HEK293 (cell line): ENCODE data around the gene ARID3A.

Source experiments
- EGR2 ChIP-seq: fragments of 450-650 bp; formaldehyde crosslinking; IDR thresholded peaks from 2 replicates; pipeline ENCODE4 v1.5.1; 2016; ENCODE audit warnings: low read depth, missing biosample characterization, missing genetic modification characterization
- KLF17 ChIP-seq: fragments of 450-650 bp; formaldehyde crosslinking; IDR thresholded peaks from 2 replicates; pipeline ENCODE4 v1.5.1; 2016; ENCODE audit warnings: missing biosample characterization, missing genetic modification characterization
- KLF8 ChIP-seq: fragments of 450-650 bp; formaldehyde crosslinking; IDR thresholded peaks from 2 replicates; pipeline ENCODE4 v1.5.1; 2016; ENCODE audit warnings: missing biosample characterization, missing genetic modification characterization
- KLF9 ChIP-seq: fragments of 450-650 bp; formaldehyde crosslinking; IDR thresholded peaks from 2 replicates; pipeline ENCODE4 v1.5.1; 2016; ENCODE audit warnings: missing biosample characterization, missing genetic modification characterization, low read depth
- MEIS1 ChIP-seq: sonication (generic); formaldehyde crosslinking; IDR thresholded peaks from 2 replicates; pipeline ENCODE4 v1.8.1; 2022; ENCODE audit warnings: missing genetic modification reagents, mild to moderate bottlenecking, borderline replicate concordance
- PATZ1 ChIP-seq: fragments of 450-650 bp; formaldehyde crosslinking; IDR thresholded peaks from 2 replicates; pipeline ENCODE4 v1.5.1; 2016; ENCODE audit warnings: missing biosample characterization, missing genetic modification characterization
- PRDM4 ChIP-seq: fragments of 450-650 bp; formaldehyde crosslinking; IDR thresholded peaks from 2 replicates; pipeline ENCODE4 v1.5.1; 2017; ENCODE audit warnings: missing biosample characterization, missing genetic modification characterization
- WT1 ChIP-seq: fragments of 450-650 bp; formaldehyde crosslinking; IDR thresholded peaks from 2 replicates; pipeline ENCODE4 v1.5.1; 2016; ENCODE audit warnings: missing biosample characterization, missing genetic modification characterization
- ZBTB10 ChIP-seq: fragments of 450-650 bp; formaldehyde crosslinking; IDR thresholded peaks from 2 replicates; pipeline ENCODE4 v1.5.1; 2016; ENCODE audit warnings: missing biosample characterization, missing genetic modification characterization
- ZBTB21 ChIP-seq: fragments of 450-650 bp; formaldehyde crosslinking; IDR thresholded peaks from 2 replicates; pipeline ENCODE4 v1.5.1; 2017; ENCODE audit warnings: missing biosample characterization, missing genetic modification characterization
- ZBTB48 ChIP-seq: fragments of 450-650 bp; formaldehyde crosslinking; IDR thresholded peaks from 2 replicates; pipeline ENCODE4 v1.5.1; 2016; ENCODE audit warnings: missing biosample characterization, missing genetic modification characterization
- ZFP69B ChIP-seq: fragments of 450-650 bp; formaldehyde crosslinking; IDR thresholded peaks from 2 replicates; pipeline ENCODE4 v1.5.1; 2016; ENCODE audit warnings: missing biosample characterization, missing genetic modification characterization
- ZIC2 ChIP-seq: fragments of 450-650 bp; formaldehyde crosslinking; IDR thresholded peaks from 2 replicates; pipeline ENCODE4 v1.5.1; 2016; ENCODE audit warnings: missing biosample characterization, missing genetic modification characterization
- ZNF266 ChIP-seq: fragments of 450-650 bp; formaldehyde crosslinking; IDR thresholded peaks from 2 replicates; pipeline ENCODE4 v1.5.1; 2016; ENCODE audit warnings: missing biosample characterization, missing genetic modification characterization, low read depth
- ZNF302 ChIP-seq: fragments of 450-650 bp; formaldehyde crosslinking; IDR thresholded peaks from 2 replicates; pipeline ENCODE4 v1.5.1; 2016; ENCODE audit warnings: missing biosample characterization, missing genetic modification characterization, low read depth
- ZNF488 ChIP-seq: fragments of 450-650 bp; formaldehyde crosslinking; IDR thresholded peaks from 2 replicates; pipeline ENCODE4 v1.5.1; 2016; ENCODE audit warnings: missing biosample characterization, missing genetic modification characterization
- ZNF518A ChIP-seq: fragments of 450-650 bp; formaldehyde crosslinking; conservative IDR thresholded peaks from 2 replicates; pipeline ENCODE4 v1.5.1; 2016; ENCODE audit warnings: low read depth, missing biosample characterization, missing genetic modification characterization
- ZNF530 ChIP-seq: fragments of 450-650 bp; formaldehyde crosslinking; IDR thresholded peaks from 2 replicates; pipeline ENCODE4 v1.5.1; 2016; ENCODE audit warnings: low read depth, missing biosample characterization, missing genetic modification characterization
- ZNF544 ChIP-seq: fragments of 450-650 bp; formaldehyde crosslinking; IDR thresholded peaks from 2 replicates; pipeline ENCODE4 v1.5.0; 2017; ENCODE audit warnings: missing biosample characterization, missing genetic modification characterization
- ZNF555 ChIP-seq: fragments of 450-650 bp; formaldehyde crosslinking; conservative IDR thresholded peaks from 2 replicates; pipeline ENCODE4 v1.5.1; 2017; ENCODE audit warnings: missing biosample characterization, mild to moderate bottlenecking, missing genetic modification characterization, inconsistent platforms
- ZNF600 ChIP-seq: fragments of 450-650 bp; formaldehyde crosslinking; IDR thresholded peaks from 2 replicates; pipeline ENCODE4 v1.5.1; 2016; ENCODE audit warnings: missing biosample characterization, missing genetic modification characterization
- ZNF639 ChIP-seq: fragments of 450-650 bp; formaldehyde crosslinking; IDR thresholded peaks from 2 replicates; pipeline ENCODE4 v1.5.1; 2016; ENCODE audit warnings: missing biosample characterization, missing genetic modification characterization
- ZNF664 ChIP-seq: fragments of 450-650 bp; formaldehyde crosslinking; IDR thresholded peaks from 2 replicates; pipeline ENCODE4 v1.5.1; 2016; ENCODE audit warnings: missing biosample characterization, missing genetic modification characterization
- ZNF670 ChIP-seq: fragments of 450-650 bp; formaldehyde crosslinking; IDR thresholded peaks from 2 replicates; pipeline ENCODE4 v1.5.1; 2016; ENCODE audit warnings: missing biosample characterization, missing genetic modification characterization, low read depth

ARID3A gene

GRCh38 chr19:993831-994393 lies 68.1 kb downstream of the ARID3A start (continued):
- TF ChIP-seq ZNF530, result no peak
- TF ChIP-seq ZNF670 (tag by site-specific recombination), result no peak
- TF ChIP-seq EGR2 (tag by site-specific recombination), result peak; percentile 92
- TF ChIP-seq WT1 (tag by site-specific recombination), result no peak
- TF ChIP-seq ZFP69B, result no peak
- TF ChIP-seq ZBTB21 (tag by site-specific recombination), result no peak
- no peak for TF ChIP-seq ZBTB48 (tag by site-specific recombination)
- no peak for TF ChIP-seq PRDM4
- no peak for TF ChIP-seq ZBTB10 (tag by site-specific recombination)
- TF ChIP-seq KLF17 (tag by site-specific recombination), result no peak
- TF ChIP-seq MEIS1, result no peak
- TF ChIP-seq PATZ1 (tag by site-specific recombination), result no peak
- TF ChIP-seq ZNF544 (tag by site-specific recombination), result no peak
- TF ChIP-seq ZNF664 (tag by site-specific recombination), result no peak
- no peak for TF ChIP-seq ZNF488 (tag by site-specific recombination)
- TF ChIP-seq KLF9, result peak; percentile 78
- TF ChIP-seq ZNF600 (tag by site-specific recombination), result peak; percentile 96
- TF ChIP-seq ZIC2 (tag by site-specific recombination), result no peak
- no peak for TF ChIP-seq ZNF555 (tag by site-specific recombination)
- TF ChIP-seq ZNF266 (tag by site-specific recombination), result no peak
- TF ChIP-seq ZNF639 (tag by site-specific recombination), result no peak
- no peak for TF ChIP-seq ZNF302 (tag by site-specific recombination)
- no peak for TF ChIP-seq ZNF518A (tag by site-specific recombination)
- peak; percentile 55; the same call in 1 of the 2 replicates for TF ChIP-seq KLF8
